GM20000 (cell line): ENCODE data around the gene CAV3.

Experiments used
- DNase-seq: peaks from one replicate; pipeline ENCODE4 v3.0.0; 2012; ENCODE audit warnings: low spot score
- CTCF ChIP-seq: IDR thresholded peaks from 2 replicates; pipeline ENCODE4 v1.5.1; 2012; ENCODE audit warnings: mild to moderate bottlenecking, control low read depth; ENCODE audit errors: extremely low read depth, missing control alignments

The CAV3 gene

GRCh38 chr3:8773941-8774542 lies 40.4 kb downstream of the CAV3 start:
- DNase-seq = no peak
- TF ChIP-seq CTCF = no peak

DNA sequence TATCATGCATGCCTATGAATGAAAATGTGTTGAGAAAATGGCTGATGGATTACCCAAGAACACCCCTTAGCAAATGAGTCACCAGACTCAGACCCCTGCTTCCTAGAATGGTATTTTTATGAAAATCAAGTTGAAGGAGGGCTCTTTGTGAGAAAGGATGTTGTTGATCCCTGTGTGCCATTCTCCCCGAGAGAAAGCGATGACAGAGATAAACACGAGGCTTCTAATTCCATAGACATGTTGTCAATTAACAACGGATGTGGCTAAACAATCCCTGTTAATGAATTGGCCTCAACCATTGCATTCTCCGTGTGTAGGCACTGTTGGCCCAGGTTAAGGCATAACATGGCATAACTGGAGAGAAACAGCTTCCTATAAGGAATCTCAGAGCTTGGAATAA lies 41.6 kb downstream of the CAV3 start:
- no peak for DNase-seq
- no peak for TF ChIP-seq CTCF

GRCh38 chr3:8775602-8776001 lies 42.0 kb downstream of the CAV3 start:
- no peak for DNase-seq
- TF ChIP-seq CTCF = no peak

DNA sequence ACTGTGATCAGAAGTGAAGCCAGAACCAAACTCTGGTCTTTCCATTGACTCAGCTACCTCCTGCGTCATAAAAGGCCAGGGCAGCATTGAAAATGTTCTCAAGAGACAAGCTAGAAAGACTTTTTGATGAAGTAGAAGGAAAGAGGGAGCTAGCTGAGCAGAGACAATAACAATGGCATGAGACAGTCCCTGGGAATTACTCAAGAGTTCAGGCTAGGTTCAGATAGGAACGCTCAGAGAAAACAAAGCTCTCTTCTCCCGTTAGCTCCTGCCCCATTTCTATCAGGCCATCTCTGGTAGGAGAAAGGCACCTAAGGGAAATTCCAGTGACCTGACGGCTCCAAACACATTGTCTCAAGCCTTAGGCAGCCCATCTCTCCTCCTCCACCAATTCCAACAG lies 42.8 kb downstream of the CAV3 start:
- no peak for TF ChIP-seq CTCF
- DNase-seq = no peak

- no peak for DNase-seq
- TF ChIP-seq CTCF = no peak
Observed at GRCh38 chr3:8777201-8777977, 43.8 kb downstream of the CAV3 start.

DNA sequence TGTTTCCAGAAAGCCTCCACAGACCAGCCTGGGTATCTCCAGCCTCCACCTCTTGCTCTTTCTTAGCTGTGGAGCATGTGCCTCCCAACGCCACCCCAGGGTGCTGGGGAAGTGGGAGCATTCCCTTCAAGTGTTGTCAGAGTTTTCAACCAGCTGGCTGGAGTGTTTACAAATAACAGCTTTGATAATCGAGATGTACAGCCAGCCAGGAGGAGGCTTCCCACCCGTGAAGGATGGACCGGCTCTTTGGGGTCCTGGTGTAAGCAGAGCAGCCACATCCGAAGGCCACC lies 44.3 kb downstream of the CAV3 start:
- DNase-seq = no peak
- TF ChIP-seq CTCF = no peak

DNA sequence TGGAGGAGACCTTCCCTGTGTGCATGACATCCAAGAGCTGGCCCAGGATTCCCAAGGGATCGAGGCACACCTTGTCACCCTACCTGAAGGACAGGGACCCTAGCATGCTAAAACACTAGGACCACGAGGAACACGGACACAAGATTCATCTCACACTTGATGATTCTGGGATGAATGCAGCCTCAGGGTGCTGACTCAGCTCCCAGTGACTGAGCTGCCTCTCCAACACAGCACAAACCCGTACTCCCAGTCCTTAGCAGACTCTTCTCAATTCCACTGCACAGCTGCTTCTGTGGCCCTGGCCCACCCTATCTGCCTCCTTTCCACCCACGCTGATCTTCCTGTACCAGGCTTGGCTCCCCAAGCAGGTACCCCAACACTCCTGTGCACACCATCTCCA lies 44.9 kb downstream of the CAV3 start:
- peak; percentile 1 for DNase-seq
- no peak for TF ChIP-seq CTCF
